HG03095 (cell line): ENCODE results near the gene FBXO11.
A peak's percentile ranks its signal among the peaks of the same experiment; 100 is the strongest.
"Not testable (repeated sequence)": the region's sequence is repeated elsewhere in the genome, so short reads cannot be mapped to it uniquely, and the experiment has no call there.

Source experiments
- ATAC-seq: cut with Tn5 transposase; IDR thresholded peaks from one replicate; pipeline ENCODE4 v1.9.1; 2021; ENCODE audit warnings: moderate library complexity; ENCODE audit not compliant: unreplicated experiment

The FBXO11 gene

DNA sequence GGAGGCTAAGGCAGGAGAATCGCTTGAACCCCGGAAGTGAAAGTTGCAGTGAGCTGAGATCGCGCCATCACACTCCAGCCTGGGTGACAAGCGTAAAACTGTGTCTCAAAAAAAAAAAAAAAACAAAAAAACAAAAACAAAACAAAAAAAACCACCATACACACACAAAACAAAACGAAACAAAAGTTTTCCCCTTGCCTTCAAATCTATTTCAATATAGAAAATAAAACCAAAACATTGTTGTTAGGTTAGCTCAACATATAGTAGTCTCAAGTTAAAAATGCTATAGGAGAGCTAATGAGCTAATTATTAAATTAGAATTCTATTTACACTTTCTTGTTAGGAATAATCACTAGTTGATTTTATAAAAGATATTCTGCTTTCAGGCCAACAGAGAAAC is 43.3 kb downstream of the FBXO11 start:
- ATAC-seq: no peak

GRCh38 chr2:47853067-47853777 is 53.1 kb downstream of the FBXO11 start:
- not testable (repeated sequence) for ATAC-seq

DNA sequence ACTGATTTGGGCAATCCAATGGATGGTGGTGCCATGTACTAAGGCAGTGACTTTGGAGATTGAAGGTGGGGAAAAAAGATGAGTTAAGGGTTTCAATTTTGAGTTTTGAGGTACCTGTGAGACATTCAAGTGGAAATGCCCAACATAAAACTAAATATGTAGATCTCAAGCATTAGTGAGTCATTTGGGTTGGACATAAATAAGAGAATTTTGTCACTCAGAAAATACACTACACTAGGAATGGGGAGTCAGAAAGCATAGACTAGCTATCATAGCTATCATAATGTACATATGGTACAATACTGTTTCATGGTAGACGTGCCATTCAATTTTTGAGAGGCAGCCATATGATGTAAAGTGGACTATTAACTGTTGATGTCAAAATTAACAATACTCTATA is 56.1 kb downstream of the FBXO11 start:
- ATAC-seq: no peak

DNA sequence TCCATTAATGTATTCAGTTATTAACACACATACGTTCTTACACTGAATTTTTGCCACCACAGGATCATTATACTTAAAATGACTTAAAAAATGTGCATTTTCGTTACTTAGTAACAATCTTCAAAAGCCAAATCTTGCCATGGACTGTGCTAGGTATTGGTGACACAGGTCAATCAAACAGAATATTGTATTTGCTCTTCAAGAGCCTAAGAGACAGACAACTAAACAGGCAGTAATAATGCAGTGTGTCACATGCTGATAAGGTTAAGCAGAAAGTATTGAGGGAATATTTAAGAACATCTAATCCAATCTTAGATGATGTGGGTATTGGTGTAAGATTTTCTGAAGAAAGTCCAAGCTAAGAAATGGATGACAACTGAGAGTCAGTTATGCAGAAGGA is 56.9 kb downstream of the FBXO11 start:
- ATAC-seq: no peak

- ATAC-seq: no peak
Observed at GRCh38 chr2:47844162-47844561, 62.1 kb downstream of the FBXO11 start.

- no peak for ATAC-seq
Observed at GRCh38 chr2:47843407-47843806, 62.9 kb downstream of the FBXO11 start.

GRCh38 chr2:47842846-47843245 is 63.5 kb downstream of the FBXO11 start:
- no peak for ATAC-seq

DNA sequence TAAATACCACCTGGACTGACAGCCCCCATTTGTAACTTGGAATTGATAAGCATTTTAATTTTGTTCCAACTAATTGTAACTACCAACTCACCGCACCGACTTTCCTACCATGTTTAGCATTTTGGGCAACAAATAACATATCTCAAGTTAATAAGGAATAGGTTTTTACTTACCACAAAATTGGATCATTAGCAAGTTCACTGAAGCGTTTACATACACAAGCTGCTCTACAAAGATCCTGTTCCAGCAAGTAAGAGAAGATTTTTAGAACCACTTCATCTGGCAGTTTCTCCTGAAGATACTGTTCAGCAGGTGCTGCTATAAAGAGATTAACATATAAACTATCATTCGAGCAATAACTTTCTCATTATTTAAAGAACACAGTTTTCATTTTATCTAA is 67.6 kb downstream of the FBXO11 start:
- ATAC-seq: no peak

DNA sequence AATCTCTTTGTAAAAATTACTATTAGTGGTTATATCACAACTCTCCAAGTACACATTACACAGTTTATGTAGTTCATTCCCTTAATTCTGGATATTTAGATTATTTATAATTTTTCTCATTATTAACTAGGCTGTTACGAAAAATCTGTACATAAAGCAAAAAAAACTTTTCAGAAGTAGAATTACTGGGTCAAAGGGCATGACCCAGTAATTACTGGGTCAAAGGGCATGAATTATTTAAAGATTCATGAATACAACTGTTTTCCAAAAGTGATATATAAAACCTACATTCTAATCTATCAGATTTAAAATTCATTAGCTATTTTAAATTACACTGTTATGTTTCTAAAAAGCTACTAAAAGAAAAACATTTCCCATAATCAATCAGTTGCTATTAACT is 68.0 kb downstream of the FBXO11 start:
- ATAC-seq: no peak

- peak; percentile 81 for ATAC-seq
Observed at GRCh38 chr2:47833516-47833968, 72.8 kb downstream of the FBXO11 start.

DNA sequence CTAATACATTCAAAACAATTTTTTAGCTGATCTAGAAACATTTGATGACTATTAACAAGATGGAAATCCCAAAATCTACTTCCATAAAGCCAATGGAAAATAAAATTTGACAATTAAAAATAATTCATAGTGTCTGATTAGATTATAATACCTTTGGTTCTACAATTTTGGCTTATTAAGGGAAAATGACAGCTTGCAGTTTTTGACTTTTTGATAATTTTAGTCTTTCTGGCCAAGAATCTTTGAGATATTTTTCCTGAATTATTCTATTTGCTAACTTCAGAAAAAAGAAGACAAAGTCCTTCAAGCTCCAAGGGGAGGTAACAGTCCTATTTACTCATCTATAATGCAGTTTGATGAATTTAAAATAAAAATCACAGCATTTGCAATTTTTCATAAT is 83.8 kb downstream of the FBXO11 start:
- ATAC-seq: no peak

GRCh38 chr2:47819834-47820233 is 86.5 kb downstream of the FBXO11 start:
- ATAC-seq: no peak

GRCh38 chr2:47818777-47819176 is 87.5 kb downstream of the FBXO11 start:
- no peak for ATAC-seq

- no peak for ATAC-seq
Observed at GRCh38 chr2:47815764-47816163, 90.5 kb downstream of the FBXO11 start.

DNA sequence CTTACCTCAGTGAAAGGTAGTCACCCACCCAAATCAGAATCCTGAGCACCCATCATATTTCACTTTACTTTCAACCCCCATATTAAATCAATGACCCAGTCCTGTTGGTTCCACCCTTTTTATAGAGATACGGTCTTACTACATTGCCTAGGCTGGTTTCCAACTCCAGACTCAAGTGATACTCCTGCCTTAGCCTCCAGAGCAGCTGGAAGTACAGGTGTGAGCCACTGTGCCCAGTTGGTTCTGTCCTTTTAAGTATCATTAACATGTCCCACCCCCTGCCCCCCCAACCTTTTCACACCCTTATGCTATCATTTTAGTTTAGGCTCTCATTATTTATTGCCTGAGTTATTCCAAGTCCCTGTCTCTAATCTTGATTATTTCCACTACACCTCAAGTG is 94.6 kb downstream of the FBXO11 start:
- no peak for ATAC-seq

- no peak for ATAC-seq
Observed at GRCh38 chr2:47810850-47811249, 95.4 kb downstream of the FBXO11 start.

DNA sequence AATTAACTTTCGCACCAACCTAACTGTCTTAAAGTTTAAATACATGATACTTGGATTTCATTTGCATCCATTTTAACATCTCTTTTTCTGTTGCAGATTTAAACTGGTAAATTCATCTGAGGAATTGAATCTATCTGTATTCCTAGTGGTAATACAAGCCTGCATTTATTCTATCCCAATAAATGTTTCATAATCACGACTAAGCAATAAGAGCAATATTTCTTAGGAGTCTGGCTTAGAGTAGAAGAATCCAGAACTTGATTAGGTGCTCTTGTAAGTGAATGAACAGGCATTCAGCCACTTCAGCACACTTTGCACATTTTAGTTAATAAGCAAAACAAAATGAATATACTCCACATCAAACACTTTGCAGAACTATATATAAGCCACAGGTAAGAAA is 96.4 kb downstream of the FBXO11 start:
- ATAC-seq: no peak

GRCh38 chr2:47808614-47809013 is 97.7 kb downstream of the FBXO11 start:
- no peak for ATAC-seq

DNA sequence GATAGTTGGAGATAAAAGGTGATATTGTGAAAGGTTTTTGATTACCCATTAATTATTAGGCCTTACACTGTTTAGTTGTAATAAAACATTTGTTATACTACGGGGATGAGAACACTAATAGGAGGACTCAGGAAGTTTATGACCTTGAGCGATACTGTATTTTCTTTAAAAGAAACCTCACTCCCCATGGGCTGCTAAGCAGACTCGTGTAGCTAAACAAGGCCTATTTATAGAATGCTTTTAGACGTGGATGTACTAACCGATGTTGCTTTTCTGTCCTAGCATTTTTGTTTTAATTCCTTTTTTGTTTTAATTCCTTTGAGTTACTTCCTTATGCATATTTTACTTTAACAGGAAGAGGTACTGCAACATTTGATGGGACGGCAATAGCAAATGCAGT is 100.4 kb downstream of the FBXO11 start:
- ATAC-seq: no peak

GRCh38 chr2:47803770-47804169 is 102.5 kb downstream of the FBXO11 start:
- no peak for ATAC-seq

- no peak for ATAC-seq
Observed at GRCh38 chr2:47803363-47803762, 102.9 kb downstream of the FBXO11 start.

DNA sequence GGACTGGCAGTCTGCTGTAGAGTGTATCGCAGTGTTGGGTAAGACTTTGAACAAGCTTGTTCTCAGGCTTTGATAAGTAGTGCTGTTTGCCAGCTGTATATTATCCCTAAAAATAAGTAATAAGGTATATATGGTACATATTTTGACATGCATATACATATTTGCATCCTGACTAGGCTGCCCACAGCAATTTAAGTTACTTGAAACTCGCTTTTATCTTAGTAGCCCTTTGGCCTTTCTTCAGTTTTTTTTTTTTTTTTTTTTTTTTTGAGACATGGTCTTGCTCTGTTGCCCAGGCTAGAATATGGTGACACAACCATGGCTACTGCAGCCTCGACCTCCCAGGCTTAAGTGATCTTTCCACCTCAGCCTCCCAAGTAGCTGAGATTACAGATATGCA is 105.2 kb downstream of the FBXO11 start:
- ATAC-seq: no peak

GRCh38 chr2:47799031-47799609 is 107.2 kb downstream of the FBXO11 start:
- no peak for ATAC-seq
